Measurements from ENCODE around the gene SLC35B4.

SLC35B4 gene

GRCh38 chr7:134289423-134289822 lies 27.3 kb downstream of the SLC35B4 start:
- Mint-ChIP-seq H3K9me3 (no peaks in the 10 kb centered on the region), H3K27me3 (no peaks in the 10 kb centered on the region), H3K4me3 (no peak overlapping the region), H3K36me3 (peaks cover 4% of the 10 kb centered on the region), H3K4me1 (no peaks in the 10 kb centered on the region), H3K27ac (no peak overlapping the region)

- H3K36me3 Mint-ChIP-seq, result no peaks in the 10 kb centered on the region
- H3K4me3 Mint-ChIP-seq, result no peak overlapping the region
- H3K27me3 Mint-ChIP-seq, result peaks cover under 1% of the 10 kb centered on the region
- no peaks in the 10 kb centered on the region for H3K4me1 Mint-ChIP-seq
- H3K27ac Mint-ChIP-seq, result no peak overlapping the region
- no peaks in the 10 kb centered on the region for H3K9me3 Mint-ChIP-seq
Observed at GRCh38 chr7:134287916-134288659, 28.6 kb downstream of the SLC35B4 start.

GRCh38 chr7:134284952-134285351 lies 31.8 kb downstream of the SLC35B4 start:
- Mint-ChIP-seq H3K27ac (no peak overlapping the region), H3K4me3 (no peak overlapping the region), H3K27me3 (peaks cover 9% of the 10 kb centered on the region), H3K9me3 (no peaks in the 10 kb centered on the region), H3K4me1 (no peaks in the 10 kb centered on the region), H3K36me3 (no peaks in the 10 kb centered on the region)

- no peaks in the 10 kb centered on the region for H3K9me3 Mint-ChIP-seq
- H3K27me3 Mint-ChIP-seq, result peaks cover 12% of the 10 kb centered on the region
Observed at GRCh38 chr7:134284011-134284410, 32.7 kb downstream of the SLC35B4 start.

GRCh38 chr7:134280508-134280907 lies 36.2 kb downstream of the SLC35B4 start:
- H3K36me3 Mint-ChIP-seq, result no peaks in the 10 kb centered on the region
- H3K27me3 Mint-ChIP-seq, result peaks cover 14% of the 10 kb centered on the region
- H3K27ac Mint-ChIP-seq, result no peak overlapping the region
- H3K4me1 Mint-ChIP-seq, result no peaks in the 10 kb centered on the region
- H3K4me3 Mint-ChIP-seq, result no peak overlapping the region
- H3K9me3 Mint-ChIP-seq, result no peaks in the 10 kb centered on the region

More at GRCh38 chr7:134284011-134284410, 32.7 kb downstream of the SLC35B4 start:
- Mint-ChIP-seq H3K36me3 (no peaks in the 10 kb centered on the region), H3K4me1 (no peaks in the 10 kb centered on the region), H3K27ac (no peak overlapping the region), H3K4me3 (no peak overlapping the region)

- Mint-ChIP-seq H3K27ac (no peak overlapping the region), H3K27me3 (peaks cover 18% of the 10 kb centered on the region), H3K9me3 (peaks cover 4% of the 10 kb centered on the region), H3K4me3 (no peak overlapping the region), H3K4me1 (no peaks in the 10 kb centered on the region), H3K36me3 (no peaks in the 10 kb centered on the region)
Observed at GRCh38 chr7:134279898-134280297, 36.8 kb downstream of the SLC35B4 start.

GRCh38 chr7:134279336-134279735 lies 37.4 kb downstream of the SLC35B4 start:
- no peaks in the 10 kb centered on the region for H3K36me3 Mint-ChIP-seq
- H3K9me3 Mint-ChIP-seq, result peaks cover 6% of the 10 kb centered on the region

GRCh38 chr7:134278502-134279153 lies 38.1 kb downstream of the SLC35B4 start:
- Mint-ChIP-seq H3K9me3 (peaks cover 6% of the 10 kb centered on the region), H3K36me3 (no peaks in the 10 kb centered on the region), H3K4me1 (no peaks in the 10 kb centered on the region), H3K4me3 (no peak overlapping the region), H3K27ac (no peak overlapping the region), H3K27me3 (peaks cover 20% of the 10 kb centered on the region)

More at GRCh38 chr7:134279336-134279735, 37.4 kb downstream of the SLC35B4 start:
- Mint-ChIP-seq H3K27ac (no peak overlapping the region), H3K4me3 (no peak overlapping the region), H3K27me3 (peaks cover 20% of the 10 kb centered on the region), H3K4me1 (no peaks in the 10 kb centered on the region)

- H3K27ac Mint-ChIP-seq, result no peak overlapping the region
- no peaks in the 10 kb centered on the region for H3K4me1 Mint-ChIP-seq
- H3K9me3 Mint-ChIP-seq, result peaks cover 7% of the 10 kb centered on the region
- H3K36me3 Mint-ChIP-seq, result no peaks in the 10 kb centered on the region
- peaks cover 22% of the 10 kb centered on the region for H3K27me3 Mint-ChIP-seq
- no peak overlapping the region for H3K4me3 Mint-ChIP-seq
Observed at GRCh38 chr7:134276951-134277350, 39.8 kb downstream of the SLC35B4 start.

- Mint-ChIP-seq H3K27ac (no peak overlapping the region), H3K36me3 (no peaks in the 10 kb centered on the region), H3K9me3 (peaks cover 13% of the 10 kb centered on the region), H3K27me3 (peaks cover 9% of the 10 kb centered on the region), H3K4me1 (no peaks in the 10 kb centered on the region), H3K4me3 (no peak overlapping the region)
Observed at GRCh38 chr7:134262322-134262721, 54.4 kb downstream of the SLC35B4 start.

GRCh38 chr7:134255814-134256213 lies 60.9 kb downstream of the SLC35B4 start:
- H3K4me3 Mint-ChIP-seq, result no peak overlapping the region
- peaks cover 3% of the 10 kb centered on the region for H3K27me3 Mint-ChIP-seq
- H3K27ac Mint-ChIP-seq, result no peak overlapping the region
- no peaks in the 10 kb centered on the region for H3K4me1 Mint-ChIP-seq
- peaks cover 4% of the 10 kb centered on the region for H3K9me3 Mint-ChIP-seq
- peaks cover 2% of the 10 kb centered on the region for H3K36me3 Mint-ChIP-seq

- peaks cover 4% of the 10 kb centered on the region for H3K9me3 Mint-ChIP-seq
- peaks cover 4% of the 10 kb centered on the region for H3K27me3 Mint-ChIP-seq
- H3K4me1 Mint-ChIP-seq, result no peaks in the 10 kb centered on the region
- peaks cover 2% of the 10 kb centered on the region for H3K36me3 Mint-ChIP-seq
- no peak overlapping the region for H3K4me3 Mint-ChIP-seq
- H3K27ac Mint-ChIP-seq, result no peak overlapping the region
Observed at GRCh38 chr7:134254311-134254710, 62.4 kb downstream of the SLC35B4 start.

- H3K27me3 Mint-ChIP-seq, result peaks cover 3% of the 10 kb centered on the region
Observed at GRCh38 chr7:134248196-134248595, 68.5 kb downstream of the SLC35B4 start.

GRCh38 chr7:134246761-134247160 lies 70.0 kb downstream of the SLC35B4 start:
- H3K4me3 Mint-ChIP-seq, result no peak overlapping the region
- H3K27me3 Mint-ChIP-seq, result peaks cover 3% of the 10 kb centered on the region
- H3K36me3 Mint-ChIP-seq, result no peaks in the 10 kb centered on the region
- H3K4me1 Mint-ChIP-seq, result no peaks in the 10 kb centered on the region
- no peaks in the 10 kb centered on the region for H3K9me3 Mint-ChIP-seq
- no peak overlapping the region for H3K27ac Mint-ChIP-seq

More at GRCh38 chr7:134248196-134248595, 68.5 kb downstream of the SLC35B4 start:
- Mint-ChIP-seq H3K9me3 (no peaks in the 10 kb centered on the region), H3K4me1 (no peaks in the 10 kb centered on the region), H3K27ac (no peak overlapping the region), H3K4me3 (no peak overlapping the region), H3K36me3 (no peaks in the 10 kb centered on the region)

- no peak overlapping the region for H3K27ac Mint-ChIP-seq
Observed at GRCh38 chr7:134246347-134246746, 70.4 kb downstream of the SLC35B4 start.

GRCh38 chr7:134245253-134245652 lies 71.5 kb downstream of the SLC35B4 start:
- H3K36me3 Mint-ChIP-seq, result no peaks in the 10 kb centered on the region
- peaks cover 7% of the 10 kb centered on the region for H3K27me3 Mint-ChIP-seq
- peaks cover 4% of the 10 kb centered on the region for H3K9me3 Mint-ChIP-seq
- H3K4me3 Mint-ChIP-seq, result no peak overlapping the region
- H3K27ac Mint-ChIP-seq, result no peak overlapping the region
- no peaks in the 10 kb centered on the region for H3K4me1 Mint-ChIP-seq

More at GRCh38 chr7:134246347-134246746, 70.4 kb downstream of the SLC35B4 start:
- no peaks in the 10 kb centered on the region for H3K36me3 Mint-ChIP-seq
- H3K9me3 Mint-ChIP-seq, result no peaks in the 10 kb centered on the region
- peaks cover 3% of the 10 kb centered on the region for H3K27me3 Mint-ChIP-seq
- no peaks in the 10 kb centered on the region for H3K4me1 Mint-ChIP-seq
- no peak overlapping the region for H3K4me3 Mint-ChIP-seq
